ENCODE measurements around the gene TC2N. TPM values are rescaled to one million over a fixed set of nuclear protein-coding genes. Genes with fewer than 3 reads are reported as not detected.

The TC2N gene
- total RNA-seq, 2 donors from 2014 or later, result 67.6 to 93.4 TPM

- H3K36me3 ChIP-seq, result no peaks in the 10 kb centered on the region
- H3K27me3 ChIP-seq, result no peaks in the 10 kb centered on the region
- H3K9ac ChIP-seq (ENCODE audit: low read depth in 2 of 2, low read length in 2 of 2), result no peak overlapping the region
- H3K4me3 ChIP-seq, result no peak overlapping the region
- H3K4me1 ChIP-seq, result peaks cover 21% of the 10 kb centered on the region
- H3K27ac ChIP-seq, result peak overlapping the region; percentile 37
- intact Hi-C loops (cut with DNase I), result no loop called here
- TF ChIP-seq CTCF (IDR thresholded peaks at IDR 0.05), result no peak
- DNase-seq, result no peak
- no peaks in the 10 kb centered on the region for H3K9me3 ChIP-seq
Observed at GRCh38 chr14:91870001-91870400, 2.7 kb upstream of the TC2N start.

GRCh38 chr14:91869556-91869955 lies 2.2 kb upstream of the TC2N start:
- Histone ChIP-seq H3K9me3 (no peaks in the 10 kb centered on the region), H3K36me3 (no peaks in the 10 kb centered on the region), H3K4me3 (no peak overlapping the region), H3K27me3 (no peaks in the 10 kb centered on the region), H3K27ac (peak overlapping the region; percentile 37), H3K4me1 (peaks cover 21% of the 10 kb centered on the region), H3K9ac (ENCODE audit: low read depth in 2 of 2, low read length in 2 of 2) (no peak overlapping the region)
- no peak for DNase-seq
- intact Hi-C loops (cut with DNase I), result no loop called here
- TF ChIP-seq CTCF (IDR thresholded peaks at IDR 0.05), result no peak

GRCh38 chr14:91866511-91867295 lies 633 bp downstream of the TC2N start:
- Histone ChIP-seq H3K4me3 (no peak overlapping the region), H3K27me3 (no peaks in the 10 kb centered on the region), H3K4me1 (peaks cover 6% of the 10 kb centered on the region), H3K27ac (no peak overlapping the region), H3K9ac (ENCODE audit: low read depth in 2 of 2, low read length in 2 of 2) (no peak overlapping the region), H3K9me3 (no peaks in the 10 kb centered on the region), H3K36me3 (no peaks in the 10 kb centered on the region)
- no peak for DNase-seq
- no peak for TF ChIP-seq CTCF (IDR thresholded peaks at IDR 0.05)
- intact Hi-C loops (cut with DNase I), result no loop called here

GRCh38 chr14:91866061-91866460 lies 1.3 kb downstream of the TC2N start:
- Histone ChIP-seq H3K27me3 (no peaks in the 10 kb centered on the region), H3K4me1 (no peaks in the 10 kb centered on the region), H3K9ac (ENCODE audit: low read depth in 2 of 2, low read length in 2 of 2) (no peak overlapping the region), H3K36me3 (no peaks in the 10 kb centered on the region), H3K4me3 (no peak overlapping the region), H3K9me3 (no peaks in the 10 kb centered on the region), H3K27ac (no peak overlapping the region)
- TF ChIP-seq CTCF (IDR thresholded peaks at IDR 0.05), result no peak
- intact Hi-C loops (cut with DNase I), result no loop called here
- DNase-seq, result no peak

GRCh38 chr14:91862417-91862816 lies 4.9 kb downstream of the TC2N start:
- Histone ChIP-seq H3K4me3 (no peak overlapping the region), H3K4me1 (no peaks in the 10 kb centered on the region), H3K9ac (ENCODE audit: low read depth in 2 of 2, low read length in 2 of 2) (no peak overlapping the region), H3K9me3 (no peaks in the 10 kb centered on the region), H3K27me3 (no peaks in the 10 kb centered on the region), H3K27ac (no peak overlapping the region), H3K36me3 (no peaks in the 10 kb centered on the region)
- no peak for TF ChIP-seq CTCF (IDR thresholded peaks at IDR 0.05)
- DNase-seq, result no peak
- intact Hi-C loops (cut with DNase I), result no loop called here
